Spleen (tissue), 11 donors: ENCODE data around the gene RTL1. TPM values are rescaled to one million over a fixed set of nuclear protein-coding genes. Genes with fewer than 3 reads are reported as not detected.

Experiments used
- DNase-seq: peaks from one replicate; pipeline ENCODE4 v3.0.0-alpha.2; 2020
- H3K27ac ChIP-seq, 8 donors: fragments of 200-600 bp; sonication (generic) in 7 of 8; 1 replicate in 4 of 8; 2 replicates in 4 of 8; pipeline versions ENCODE4 v1.5.0 to v1.8.0; 2016 to 2021; ENCODE audit warnings: inconsistent platforms in 4 of 8, mild to moderate bottlenecking in 4 of 8, moderate library complexity in 1 of 8
- H3K27me3 ChIP-seq, 7 donors: fragments of 200-600 bp; sonication (generic) in 6 of 7; replicated peaks in 1 of 7; 1 replicate in 4 of 7; 2 replicates in 3 of 7; pipeline versions ENCODE4 v1.5.0 to v1.8.0; 2016 to 2021; ENCODE audit warnings: inconsistent platforms in 3 of 7, mild to moderate bottlenecking in 1 of 7
- H3K36me3 ChIP-seq, 6 donors: fragments of 200-600 bp; sonication (generic) in 5 of 6; 1 replicate in 4 of 6; 2 replicates in 2 of 6; pipeline versions ENCODE4 v1.5.0 to v1.8.0; 2016 to 2021; ENCODE audit warnings: inconsistent platforms in 2 of 6
- H3K4me1 ChIP-seq, 6 donors: fragments of 200-600 bp; sonication (generic) in 5 of 6; 1 replicate in 3 of 6; 2 replicates in 3 of 6; pipeline versions ENCODE4 v1.5.0 to v1.8.0; 2016 to 2021; ENCODE audit warnings: inconsistent platforms in 3 of 6
- H3K4me3 ChIP-seq, 8 donors: fragments of 200-600 bp; sonication (generic) in 7 of 8; 1 replicate in 4 of 8; 2 replicates in 4 of 8; pipeline versions ENCODE4 v1.5.0 to v1.8.0; 2016 to 2021; ENCODE audit warnings: inconsistent platforms in 4 of 8, mild to moderate bottlenecking in 4 of 8, moderate library complexity in 2 of 8
- H3K9me3 ChIP-seq, 8 donors: fragments of 200-600 bp; sonication (generic) in 7 of 8; 1 replicate in 4 of 8; 2 replicates in 4 of 8; pipeline versions ENCODE4 v1.5.0 to v1.8.0; 2016 to 2021; ENCODE audit warnings: inconsistent platforms in 4 of 8
- POLR2A ChIP-seq, 3 donors: fragments of 450-650 bp; IDR thresholded peaks; one replicate each; pipeline ENCODE4 v1.5.1; 2017; ENCODE audit warnings: antibody characterized with exemption in 3 of 3, mild to moderate bottlenecking in 1 of 3
- POLR2AphosphoS5 ChIP-seq, 3 donors: sonication (generic); formaldehyde crosslinking; IDR thresholded peaks; one replicate each; pipeline ENCODE4 v1.5.1; 2017; ENCODE audit warnings: antibody characterized with exemption in 3 of 3
- WGBS, 5 donors: extraction: QIAGEN DNeasy Blood & Tissue Kit in 3 of 5; methylation state at CpG; one replicate each; pipeline versions ENCODE4 v1.1.5 to v1.1.7; 2013 to 2018; 5-methylcytosine and 5-hydroxymethylcytosine counted together
- intact Hi-C: fragments of 100-400 bp; cut with DNase I; formaldehyde crosslinking; loops from one replicate; pipeline ENCODE4 v1.15.0; 2023; ENCODE audit warnings: low total_unique reads
- polyA plus RNA-seq, 3 donors: library from polyadenylated mRNA; stranded (reverse); fragments of 200-250 nt; gene quantifications; one replicate each; pipeline ENCODE4 v1.2.1, GENCODE V29; 2013
- total RNA-seq, 7 donors: library from RNA; depleted of rRNA in 3 of 7; stranded (reverse); fragments of >200 nt in 3 of 7; fragmentation: NEBNext Ultra II Directional in 4 of 7; extraction: Animal tissue kit (Norgen Biotek cat#: 25700) in 4 of 7; gene quantifications; one replicate each; pipeline versions ENCODE4 v1.1.0 to v1.2.1, GENCODE V29; 2016 to 2021
- TF ChIP-seq, protein P1 (sequence below), 11 experiments: fragments of 200-600 bp in 7 of 11; fragments of 450-650 bp in 4 of 11; sonication (generic) in 4 of 11; IDR thresholded peaks in 8 of 11; conservative IDR thresholded peaks in 3 of 11; 1 replicate in 7 of 11; 2 replicates in 4 of 11; pipeline versions ENCODE4 v1.4.0 to v1.8.0; 2016 to 2021; ENCODE audit warnings: antibody characterized with exemption in 11 of 11, inconsistent platforms in 4 of 11, mild to moderate bottlenecking in 1 of 11
- donor health status: healthy with polysubstance abuse.
- donor health status: DM: no; HTN: no; CAD: no; lungs with moderate emphysema.
- donor health status: DM: no; HTN: no; CAD: no.
- donor health status: Bipolar disorder and iron deficiency.
- donor health status: healthy.
- donor health status: DM: no; HTN: no; CAD: no.
- donor health status: DM: yes; HTN: yes; CAD: no.

RTL1 gene
- total and polyA plus RNA-seq, 10 donors = under 0.01 TPM; not detected in 9

DNA sequence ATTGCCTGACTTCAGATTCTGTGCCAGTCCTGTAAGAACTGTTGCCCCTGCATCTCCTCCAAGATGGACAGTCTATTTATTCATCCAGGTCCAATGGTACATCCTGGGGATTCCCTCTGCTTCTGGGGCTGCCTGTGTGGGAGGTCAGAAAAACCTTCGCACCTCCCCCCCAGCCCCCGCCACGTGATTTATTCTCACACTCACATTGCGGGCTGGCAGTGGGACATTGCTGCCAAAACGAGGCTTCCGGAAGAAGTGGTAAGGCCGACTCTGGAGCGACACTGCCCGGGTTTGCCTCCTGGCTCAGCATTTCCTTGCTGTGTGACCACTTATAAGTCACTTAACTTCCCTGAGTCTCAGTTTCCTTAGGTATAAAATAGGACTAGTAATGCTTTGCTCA is 5.9 kb upstream of the RTL1 start:
- Histone ChIP-seq H3K27ac (no peak overlapping the region), H3K9me3 (no peaks in the 10 kb centered on the region), H3K4me1 (no peaks in the 10 kb centered on the region), H3K27me3 (peaks cover 0 to 25% (median 3%) of the 10 kb centered on the region in 7 donors), H3K4me3 (no peak overlapping the region), H3K36me3 (peaks cover 0 to 6% (median 0%) of the 10 kb centered on the region in 6 donors)
- intact Hi-C loops = no loop called here
- TF ChIP-seq POLR2A (IDR thresholded peaks at IDR 0.05) = no peak
- WGBS, 5 donors = 86 to 93% (median 91%) methylated on average over 9 of the region's 9 CpGs
- DNase-seq = no peak

DNA sequence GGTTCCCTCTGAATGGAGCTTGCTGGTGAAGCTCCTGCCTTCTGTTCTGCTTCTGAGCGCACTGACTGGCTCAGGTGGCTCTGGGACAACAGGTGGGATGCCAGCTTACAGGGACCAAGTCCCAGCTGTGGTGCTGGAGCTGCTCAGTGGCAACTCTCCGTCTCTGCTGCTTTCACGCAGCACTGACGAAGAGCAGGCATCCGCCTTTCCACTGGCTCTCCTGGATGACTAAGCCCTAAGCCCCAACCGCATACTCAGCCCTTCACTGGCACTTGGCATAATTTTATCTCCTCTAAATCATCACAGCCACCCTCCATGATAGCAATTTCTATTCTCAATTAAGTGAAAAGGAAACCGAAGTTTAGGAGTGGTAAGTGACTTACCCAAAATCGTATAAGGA is 3.7 kb upstream of the RTL1 start:
- Histone ChIP-seq H3K27me3 (peaks cover 0 to 47% (median 7%) of the 10 kb centered on the region in 7 donors), H3K4me3 (no peak overlapping the region), H3K9me3 (no peaks in the 10 kb centered on the region), H3K4me1 (no peaks in the 10 kb centered on the region), H3K27ac (no peak overlapping the region), H3K36me3 (peaks cover 0 to 6% (median 0%) of the 10 kb centered on the region in 6 donors)
- no peak for DNase-seq
- TF ChIP-seq, protein P1, sequence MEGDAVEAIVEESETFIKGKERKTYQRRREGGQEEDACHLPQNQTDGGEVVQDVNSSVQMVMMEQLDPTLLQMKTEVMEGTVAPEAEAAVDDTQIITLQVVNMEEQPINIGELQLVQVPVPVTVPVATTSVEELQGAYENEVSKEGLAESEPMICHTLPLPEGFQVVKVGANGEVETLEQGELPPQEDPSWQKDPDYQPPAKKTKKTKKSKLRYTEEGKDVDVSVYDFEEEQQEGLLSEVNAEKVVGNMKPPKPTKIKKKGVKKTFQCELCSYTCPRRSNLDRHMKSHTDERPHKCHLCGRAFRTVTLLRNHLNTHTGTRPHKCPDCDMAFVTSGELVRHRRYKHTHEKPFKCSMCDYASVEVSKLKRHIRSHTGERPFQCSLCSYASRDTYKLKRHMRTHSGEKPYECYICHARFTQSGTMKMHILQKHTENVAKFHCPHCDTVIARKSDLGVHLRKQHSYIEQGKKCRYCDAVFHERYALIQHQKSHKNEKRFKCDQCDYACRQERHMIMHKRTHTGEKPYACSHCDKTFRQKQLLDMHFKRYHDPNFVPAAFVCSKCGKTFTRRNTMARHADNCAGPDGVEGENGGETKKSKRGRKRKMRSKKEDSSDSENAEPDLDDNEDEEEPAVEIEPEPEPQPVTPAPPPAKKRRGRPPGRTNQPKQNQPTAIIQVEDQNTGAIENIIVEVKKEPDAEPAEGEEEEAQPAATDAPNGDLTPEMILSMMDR (IDR thresholded peaks at IDR 0.05 in 8 of 11, conservative IDR thresholded peaks at IDR 0.05 in 3 of 11) = no peak
- TF ChIP-seq POLR2AphosphoS5 (IDR thresholded peaks at IDR 0.05) (no peak), POLR2A (IDR thresholded peaks at IDR 0.05) (no peak)
- intact Hi-C loops = no loop called here
- 83 to 92% (median 88%) methylated on average over 8 of the region's 8 CpGs for WGBS, 5 donors

DNA sequence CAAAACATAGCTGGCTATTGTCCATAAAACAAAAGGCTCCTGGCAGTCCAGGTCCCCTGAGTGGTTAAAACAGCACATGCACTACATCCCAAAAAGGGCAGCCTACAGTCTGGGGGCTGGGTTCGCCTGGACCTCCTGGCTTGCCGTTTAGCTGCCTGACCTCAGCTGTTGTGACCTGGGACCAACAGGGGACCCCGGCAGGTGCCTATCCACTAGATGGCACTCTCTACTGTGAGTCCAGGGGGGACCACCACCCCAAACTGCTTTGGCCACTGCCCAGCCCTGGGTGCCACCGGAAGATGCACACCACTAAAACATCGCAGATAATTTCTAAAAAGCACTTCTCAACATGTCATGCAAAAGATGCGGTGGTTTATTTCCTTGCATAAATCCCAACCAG is 2.9 kb upstream of the RTL1 start:
- DNase-seq = no peak
- intact Hi-C loops = no loop called here
- Histone ChIP-seq H3K4me1 (no peaks in the 10 kb centered on the region), H3K27ac (no peak overlapping the region), H3K36me3 (peaks cover 0 to 6% (median 0%) of the 10 kb centered on the region in 6 donors), H3K4me3 (no peak overlapping the region), H3K9me3 (peaks cover 0 to 5% (median 0%) of the 10 kb centered on the region in 8 donors), H3K27me3 (peaks cover 0 to 55% (median 7%) of the 10 kb centered on the region in 7 donors)
- 58 to 79% (median 66%) methylated on average over 6 of the region's 6 CpGs for WGBS, 5 donors
- TF ChIP-seq, protein P1 (IDR thresholded peaks at IDR 0.05 in 8 of 11, conservative IDR thresholded peaks at IDR 0.05 in 3 of 11) = peak in 2 of 11 experiments; percentile 22 to 24
- TF ChIP-seq POLR2A (IDR thresholded peaks at IDR 0.05) (no peak), POLR2AphosphoS5 (IDR thresholded peaks at IDR 0.05) (no peak)

DNA sequence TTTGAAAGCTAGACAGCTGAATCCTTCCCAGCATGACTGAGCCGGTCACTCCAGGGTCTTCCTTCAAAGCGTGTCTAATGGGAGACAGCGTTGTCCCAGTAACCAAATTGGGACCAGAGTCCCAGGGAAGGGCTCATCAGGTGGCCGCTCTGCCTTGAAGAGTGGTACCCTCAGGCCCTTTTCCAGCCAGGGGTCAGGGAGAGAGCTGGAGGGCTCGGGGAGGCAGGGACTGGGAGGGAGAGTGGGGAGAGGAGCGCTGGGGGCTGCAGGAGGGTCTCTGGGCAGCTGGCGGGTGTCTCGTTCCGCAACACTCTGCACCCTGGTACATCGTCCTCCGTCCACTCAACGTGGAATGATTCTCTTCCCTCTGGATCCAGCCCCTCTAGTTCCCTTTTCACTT is 1.6 kb upstream of the RTL1 start:
- WGBS, 5 donors = 83 to 96% (median 90%) methylated on average over 12 of the region's 12 CpGs
- Histone ChIP-seq H3K27me3 (peaks cover 0 to 68% (median 7%) of the 10 kb centered on the region in 7 donors), H3K27ac (no peak overlapping the region), H3K9me3 (peaks cover 0 to 5% (median 0%) of the 10 kb centered on the region in 8 donors), H3K4me3 (no peak overlapping the region), H3K4me1 (peaks cover 0 to 8% (median 4%) of the 10 kb centered on the region in 6 donors), H3K36me3 (peaks cover 0 to 5% (median 0%) of the 10 kb centered on the region in 6 donors)
- intact Hi-C loops = no loop called here
- no peak for DNase-seq
- TF ChIP-seq POLR2A (IDR thresholded peaks at IDR 0.05) = no peak
- TF ChIP-seq, protein P1 (IDR thresholded peaks at IDR 0.05 in 8 of 11, conservative IDR thresholded peaks at IDR 0.05 in 3 of 11) = no peak
- no peak for TF ChIP-seq POLR2AphosphoS5 (IDR thresholded peaks at IDR 0.05)
